GM18505 (cell line): Measurements from ENCODE around the gene ITGAV.

Source experiments
- ATAC-seq: cut with Tn5 transposase; IDR thresholded peaks from one replicate; pipeline ENCODE4 v1.9.1; 2021; ENCODE audit not compliant: unreplicated experiment
- POLR2A ChIP-seq: IDR thresholded peaks from 4 replicates; pipeline ENCODE4 v1.6.1; 2011; ENCODE audit warnings: borderline replicate concordance; ENCODE audit not compliant: insufficient read depth, insufficient read length; ENCODE audit errors: extremely low read depth

Gene ITGAV

GRCh38 chr2:186636800-186637496 lies 47.1 kb downstream of the ITGAV start:
- ATAC-seq, result no peak
- TF ChIP-seq POLR2A, result no peak

DNA sequence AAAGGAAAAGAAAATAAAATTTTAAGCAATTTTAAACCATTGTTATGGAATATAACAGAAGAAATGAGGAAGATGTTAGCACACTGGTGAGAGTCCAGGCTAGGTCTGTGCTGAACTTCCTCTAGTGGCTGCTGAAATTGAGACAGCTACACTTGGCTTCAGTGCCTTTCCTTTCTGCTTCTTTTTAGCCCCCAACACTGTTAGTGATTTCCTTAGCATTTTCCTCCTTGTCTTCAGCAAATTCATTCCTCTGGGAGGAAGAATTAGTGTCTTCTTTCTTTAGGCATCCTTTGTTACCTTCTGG lies 47.6 kb downstream of the ITGAV start:
- TF ChIP-seq POLR2A, result no peak
- ATAC-seq, result no peak

- ATAC-seq, result peak; percentile 53
- TF ChIP-seq POLR2A, result no peak
Observed at GRCh38 chr2:186639939-186640338, 50.1 kb downstream of the ITGAV start.

DNA sequence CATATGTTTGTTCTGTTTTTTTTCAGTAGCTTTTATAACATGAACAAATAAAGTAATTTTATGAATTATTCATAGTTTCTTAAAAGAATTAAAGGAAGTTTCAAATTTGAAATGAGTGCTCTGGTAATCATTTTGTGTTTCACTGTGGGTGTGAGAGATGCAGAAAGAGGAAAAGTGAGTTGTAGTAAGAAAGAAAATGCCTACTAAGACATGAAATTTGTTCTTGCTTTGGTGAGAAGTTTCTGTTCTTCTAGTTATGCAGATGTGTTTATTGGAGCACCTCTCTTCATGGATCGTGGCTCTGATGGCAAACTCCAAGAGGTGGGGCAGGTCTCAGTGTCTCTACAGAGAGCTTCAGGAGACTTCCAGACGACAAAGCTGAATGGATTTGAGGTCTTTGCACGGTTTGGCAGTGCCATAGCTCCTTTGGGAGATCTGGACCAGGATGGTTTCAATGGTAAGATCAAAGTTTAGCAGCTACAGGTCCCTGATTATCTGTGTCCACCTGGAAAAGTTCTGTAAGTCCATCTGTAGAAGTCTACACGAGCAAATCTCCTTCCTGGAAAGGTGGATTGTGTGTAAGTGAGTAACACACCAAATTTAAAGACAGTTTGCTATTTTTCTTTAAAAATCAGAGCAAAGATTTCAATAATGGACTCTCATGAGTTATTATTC lies 51.4 kb downstream of the ITGAV start:
- no peak for TF ChIP-seq POLR2A
- peak; percentile 4 for ATAC-seq

DNA sequence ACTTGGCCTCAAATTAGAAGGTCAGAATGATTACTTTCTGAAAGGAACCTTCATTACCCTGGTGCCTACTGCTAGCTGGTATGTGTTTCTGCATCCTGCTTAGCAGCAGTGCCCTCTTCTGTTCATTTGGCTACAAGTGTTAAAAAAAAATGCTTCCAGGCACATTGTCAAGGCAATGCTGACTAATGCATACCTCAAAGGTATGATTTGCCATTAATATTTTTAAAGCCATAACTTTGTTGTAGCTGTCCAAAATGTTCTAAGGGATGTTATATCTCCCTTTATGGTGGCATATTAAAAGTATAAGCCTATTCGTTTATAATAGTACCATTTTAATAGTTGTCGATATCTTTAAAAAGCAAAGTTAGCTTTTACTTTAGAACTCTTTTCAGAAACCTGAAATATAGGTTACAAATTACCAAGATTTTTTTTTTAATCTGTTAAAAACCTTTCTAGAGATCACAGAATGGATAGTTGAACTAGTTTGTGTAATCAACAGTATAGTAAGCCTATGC lies 52.0 kb downstream of the ITGAV start:
- no peak for TF ChIP-seq POLR2A
- ATAC-seq, result peak; percentile 80

DNA sequence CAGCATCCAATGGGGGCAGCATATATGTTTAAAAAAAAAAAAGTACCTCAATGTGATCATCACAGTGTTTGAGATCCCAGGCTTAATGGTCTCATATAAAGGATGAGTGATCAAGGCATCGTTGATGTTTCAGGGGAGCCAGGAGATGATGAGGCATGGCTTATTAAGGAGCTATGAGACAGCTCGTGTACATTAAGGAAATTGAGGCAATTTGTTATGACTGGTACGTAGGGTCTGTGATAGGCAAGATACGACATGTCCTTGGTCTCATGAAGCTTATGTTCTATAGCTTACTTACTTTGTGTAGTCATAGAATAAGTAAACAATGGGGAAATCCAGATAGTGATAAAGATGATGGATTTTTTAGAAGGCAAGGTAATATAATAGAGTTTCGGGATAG lies 54.9 kb downstream of the ITGAV start:
- no peak for TF ChIP-seq POLR2A
- ATAC-seq, result no peak

- ATAC-seq, result no peak
Observed at GRCh38 chr2:186645999-186646398, 56.1 kb downstream of the ITGAV start.

DNA sequence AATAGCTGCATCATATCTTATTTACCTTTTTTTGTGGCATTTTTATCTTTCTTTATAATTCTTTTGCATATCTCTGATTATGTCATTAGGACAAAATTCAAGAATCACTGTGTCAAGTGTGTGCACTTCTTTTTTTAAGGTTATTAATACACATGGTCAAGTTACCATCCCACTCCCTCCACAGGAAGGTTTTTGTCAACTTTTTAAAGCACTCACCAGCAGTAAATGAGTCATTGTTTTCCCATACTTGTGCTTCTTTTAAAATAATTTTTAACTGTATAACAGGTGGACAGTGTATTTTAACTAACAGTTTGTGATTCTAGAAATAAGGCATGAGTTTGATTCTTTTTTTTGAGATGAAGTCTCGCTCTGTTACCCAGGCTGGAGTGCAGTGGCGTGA lies 58.3 kb downstream of the ITGAV start:
- no peak for TF ChIP-seq POLR2A
- no peak for ATAC-seq

More at GRCh38 chr2:186645999-186646398, 56.1 kb downstream of the ITGAV start:
- no peak for TF ChIP-seq POLR2A

DNA sequence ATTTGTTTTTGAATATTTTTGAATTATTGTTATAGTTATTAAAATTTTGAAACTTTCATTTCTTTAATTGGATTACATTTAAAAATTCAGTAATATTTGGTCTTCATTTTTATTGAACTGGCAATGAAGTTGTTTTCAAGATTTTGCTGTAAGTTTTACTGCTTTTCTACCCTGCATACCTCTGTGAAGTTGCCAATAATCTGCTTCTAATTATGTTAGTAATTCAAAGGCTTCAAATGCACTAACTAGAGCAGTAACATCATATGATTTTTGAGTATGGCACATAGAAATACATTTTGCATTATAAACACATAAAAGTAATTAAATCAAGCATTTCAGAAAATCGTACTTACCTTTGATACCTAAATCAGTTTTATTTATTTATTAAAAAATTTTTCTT lies 63.7 kb downstream of the ITGAV start:
- no peak for ATAC-seq
- TF ChIP-seq POLR2A, result no peak

- no peak for ATAC-seq
- TF ChIP-seq POLR2A, result no peak
Observed at GRCh38 chr2:186659383-186659782, 69.5 kb downstream of the ITGAV start.

DNA sequence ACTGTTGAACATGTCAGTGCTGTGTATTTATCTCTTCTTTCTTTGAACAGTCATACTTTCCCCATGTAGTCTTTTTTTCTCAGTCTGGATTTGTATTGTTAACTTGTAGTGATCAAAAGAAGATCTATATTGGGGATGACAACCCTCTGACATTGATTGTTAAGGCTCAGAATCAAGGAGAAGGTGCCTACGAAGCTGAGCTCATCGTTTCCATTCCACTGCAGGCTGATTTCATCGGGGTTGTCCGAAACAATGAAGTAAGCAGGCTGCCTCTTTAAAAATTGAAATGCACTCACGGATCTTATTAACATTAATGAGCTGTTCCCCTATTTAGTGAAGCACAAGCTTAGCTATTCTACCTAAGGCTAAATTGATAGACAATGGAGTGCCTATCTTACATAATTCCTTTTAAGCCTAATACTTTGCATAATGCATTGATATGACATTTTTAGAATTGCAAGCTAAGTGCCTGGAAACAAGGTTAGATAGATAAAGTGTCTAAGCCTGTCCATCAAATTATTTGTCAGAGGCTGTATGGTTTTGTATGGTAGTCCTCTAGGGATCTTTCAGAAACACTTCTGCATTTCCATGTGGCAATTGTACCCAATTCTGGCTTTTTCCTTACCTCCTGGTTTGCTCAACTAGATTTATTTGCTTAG lies 74.7 kb downstream of the ITGAV start:
- no peak for TF ChIP-seq POLR2A
- ATAC-seq, result no peak

DNA sequence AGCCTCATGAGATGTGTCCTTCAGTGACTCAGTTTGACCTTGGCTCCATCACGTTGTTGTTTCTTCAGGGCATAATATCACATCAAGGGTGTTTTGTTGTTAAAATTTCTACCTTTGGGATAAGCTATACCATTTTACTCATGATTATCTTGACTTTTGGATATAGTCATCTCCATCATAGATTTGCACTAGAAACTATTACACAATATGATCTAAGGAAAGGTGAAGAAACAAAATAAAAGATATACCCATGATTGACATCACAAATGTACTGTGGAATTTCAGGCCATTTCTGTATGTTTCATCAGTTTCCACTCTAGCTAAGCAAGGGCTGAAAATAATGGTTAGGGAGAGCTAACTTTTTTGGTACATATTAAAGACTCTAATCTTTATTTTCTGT lies 79.3 kb downstream of the ITGAV start:
- TF ChIP-seq POLR2A, result no peak
- ATAC-seq, result no peak

DNA sequence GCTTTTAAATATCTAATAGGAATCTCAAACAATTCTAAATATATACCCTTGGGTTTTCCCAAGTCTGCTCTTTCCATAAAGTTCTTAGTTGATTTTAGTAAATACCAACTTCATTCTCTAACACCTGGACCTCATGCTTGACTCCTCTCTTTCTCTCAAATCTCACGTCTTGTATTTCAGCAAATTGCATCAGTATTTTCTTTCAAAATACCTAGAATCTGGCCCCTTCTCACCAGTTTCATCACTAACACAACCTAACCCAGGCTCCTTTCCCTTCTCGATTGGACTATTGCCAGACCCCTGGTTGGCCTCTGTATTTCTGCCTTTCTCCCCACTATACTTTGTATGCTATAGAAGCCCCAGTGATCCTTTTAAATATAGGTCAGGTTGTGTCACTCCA lies 81.0 kb downstream of the ITGAV start:
- TF ChIP-seq POLR2A, result no peak

GRCh38 chr2:186675380-186675779 lies 85.5 kb downstream of the ITGAV start:
- TF ChIP-seq POLR2A, result no peak
- no peak for ATAC-seq

More for the DNA sequence above, 81.0 kb downstream of the ITGAV start:
- ATAC-seq, result no peak
